IPS-20b (cell line): ENCODE measurements around the gene TSPOAP1.

Experiments
- H3K27ac ChIP-seq: one replicate; pipeline ENCODE4 v1.5.1; 2013; ENCODE audit warnings: low read length
- H3K27me3 ChIP-seq: 2 replicates; pipeline ENCODE4 v1.6.1; 2013; ENCODE audit warnings: mild to moderate bottlenecking, low read length, inconsistent platforms; ENCODE audit not compliant: insufficient read depth
- H3K36me3 ChIP-seq: 2 replicates; pipeline ENCODE4 v1.6.1; 2013; ENCODE audit warnings: low read depth, mild to moderate bottlenecking, inconsistent platforms, low read length, moderate library complexity; ENCODE audit not compliant: insufficient read depth
- H3K4me1 ChIP-seq: 2 replicates; pipeline ENCODE4 v1.6.1; 2013; ENCODE audit warnings: mild to moderate bottlenecking, control low read depth, inconsistent platforms, low read length, moderate library complexity; ENCODE audit not compliant: insufficient read depth
- H3K4me3 ChIP-seq: 2 replicates; pipeline ENCODE4 v1.5.1; 2013; ENCODE audit warnings: mild to moderate bottlenecking, low read length, inconsistent platforms
- H3K9ac ChIP-seq: 2 replicates; pipeline ENCODE4 v1.6.1; 2013; ENCODE audit warnings: low read depth, mild to moderate bottlenecking, inconsistent platforms, low read length, moderate library complexity
- H3K9me3 ChIP-seq: 2 replicates; pipeline ENCODE4 v1.6.1; 2013; ENCODE audit warnings: mild to moderate bottlenecking, low read depth, low read length, inconsistent platforms; ENCODE audit not compliant: insufficient read depth

Gene TSPOAP1

GRCh38 chr17:58337210-58337599 is 8.6 kb upstream of the TSPOAP1 start:
- peaks cover 23% of the 10 kb centered on the region for H3K4me1 ChIP-seq
- H3K9ac ChIP-seq = peak overlapping the region; percentile 80; the same call in 1 of the 2 replicates
- H3K4me3 ChIP-seq = no peak overlapping the region
- H3K9me3 ChIP-seq = no peaks in the 10 kb centered on the region
- peaks cover 13% of the 10 kb centered on the region; the same call in 1 of the 2 replicates for H3K27me3 ChIP-seq
- no peaks in the 10 kb centered on the region for H3K36me3 ChIP-seq
- peak overlapping the region; percentile 50 for H3K27ac ChIP-seq

- H3K27me3 ChIP-seq = peaks cover 13% of the 10 kb centered on the region; the same call in 1 of the 2 replicates
- peaks cover 23% of the 10 kb centered on the region for H3K4me1 ChIP-seq
- no peaks in the 10 kb centered on the region for H3K9me3 ChIP-seq
- H3K36me3 ChIP-seq = no peaks in the 10 kb centered on the region
- peak overlapping the region; percentile 80; the same call in 1 of the 2 replicates for H3K9ac ChIP-seq
- H3K4me3 ChIP-seq = no peak overlapping the region
- peak overlapping the region; percentile 50 for H3K27ac ChIP-seq
Observed at GRCh38 chr17:58336456-58337209, 8.0 kb upstream of the TSPOAP1 start.

GRCh38 chr17:58335779-58336455 is 7.3 kb upstream of the TSPOAP1 start:
- H3K4me1 ChIP-seq = peaks cover 23% of the 10 kb centered on the region
- no peak overlapping the region for H3K4me3 ChIP-seq
- H3K27ac ChIP-seq = no peak overlapping the region
- peaks cover 13% of the 10 kb centered on the region; the same call in 1 of the 2 replicates for H3K27me3 ChIP-seq
- no peaks in the 10 kb centered on the region for H3K36me3 ChIP-seq
- no peaks in the 10 kb centered on the region for H3K9me3 ChIP-seq
- no peak overlapping the region for H3K9ac ChIP-seq

GRCh38 chr17:58335061-58335731 is 6.6 kb upstream of the TSPOAP1 start:
- H3K4me3 ChIP-seq = no peak overlapping the region
- peaks cover 13% of the 10 kb centered on the region; the same call in 1 of the 2 replicates for H3K27me3 ChIP-seq
- no peak overlapping the region for H3K9ac ChIP-seq
- H3K36me3 ChIP-seq = no peaks in the 10 kb centered on the region
- no peaks in the 10 kb centered on the region for H3K9me3 ChIP-seq
- peaks cover 23% of the 10 kb centered on the region for H3K4me1 ChIP-seq
- H3K27ac ChIP-seq = no peak overlapping the region

- Histone ChIP-seq H3K4me3 (no peak overlapping the region), H3K36me3 (no peaks in the 10 kb centered on the region), H3K9me3 (no peaks in the 10 kb centered on the region), H3K27me3 (peaks cover 13% of the 10 kb centered on the region; the same call in 1 of the 2 replicates), H3K9ac (no peak overlapping the region), H3K27ac (no peak overlapping the region), H3K4me1 (peaks cover 21% of the 10 kb centered on the region)
Observed at GRCh38 chr17:58334661-58335060, 6.1 kb upstream of the TSPOAP1 start.

- no peak overlapping the region for H3K4me3 ChIP-seq
- no peaks in the 10 kb centered on the region for H3K36me3 ChIP-seq
- no peak overlapping the region for H3K27ac ChIP-seq
- H3K4me1 ChIP-seq = peaks cover 19% of the 10 kb centered on the region
- H3K9ac ChIP-seq = no peak overlapping the region
- peaks cover 13% of the 10 kb centered on the region; the same call in 1 of the 2 replicates for H3K27me3 ChIP-seq
- H3K9me3 ChIP-seq = no peaks in the 10 kb centered on the region
Observed at GRCh38 chr17:58334256-58334655, 5.7 kb upstream of the TSPOAP1 start.

- no peak overlapping the region for H3K4me3 ChIP-seq
- H3K9ac ChIP-seq = no peak overlapping the region
- H3K27me3 ChIP-seq = peaks cover 13% of the 10 kb centered on the region; the same call in 1 of the 2 replicates
Observed at GRCh38 chr17:58333736-58334207, 5.2 kb upstream of the TSPOAP1 start.

GRCh38 chr17:58332778-58333735 is 4.5 kb upstream of the TSPOAP1 start:
- Histone ChIP-seq H3K9ac (no peak overlapping the region), H3K27me3 (peaks cover 13% of the 10 kb centered on the region; the same call in 1 of the 2 replicates), H3K27ac (no peak overlapping the region), H3K9me3 (no peaks in the 10 kb centered on the region), H3K4me1 (peaks cover 15% of the 10 kb centered on the region), H3K4me3 (no peak overlapping the region), H3K36me3 (no peaks in the 10 kb centered on the region)

More at GRCh38 chr17:58333736-58334207, 5.2 kb upstream of the TSPOAP1 start:
- Histone ChIP-seq H3K27ac (no peak overlapping the region), H3K9me3 (no peaks in the 10 kb centered on the region), H3K36me3 (no peaks in the 10 kb centered on the region), H3K4me1 (peaks cover 19% of the 10 kb centered on the region)

- Histone ChIP-seq H3K9me3 (no peaks in the 10 kb centered on the region), H3K9ac (no peak overlapping the region; the same call in 1 of the 2 replicates), H3K36me3 (no peaks in the 10 kb centered on the region), H3K27me3 (peaks cover 6% of the 10 kb centered on the region; the same call in 1 of the 2 replicates), H3K27ac (peak overlapping the region; percentile 58), H3K4me3 (no peak overlapping the region), H3K4me1 (peaks cover 6% of the 10 kb centered on the region; the same call in 1 of the 2 replicates)
Observed at GRCh38 chr17:58331815-58332777, 3.5 kb upstream of the TSPOAP1 start.
